HCT116 (cell line): Measurements from ENCODE around the gene GALNT16. TPM values are rescaled to one million over a fixed set of nuclear protein-coding genes. Genes with fewer than 3 reads are reported as not detected.

Experiments used
- ATAC-seq: fragments of 200-7000 bp; cut with Tn5 transposase; 2 replicates; pipeline ENCODE4 v1.9.1; 2020; ENCODE audit warnings: mild to moderate bottlenecking, moderate library complexity
- BruUV-seq: library from RNA; stranded (reverse); fragments of 400-500 nt; replicated peaks from 2 replicates; lab custom pipeline; 2021; lab: Mats Ljungman, UMichigan
- CTCF ChIA-PET: fragments of 300-600 bp; sonication (Branson Sonifier 250); formaldehyde crosslinking; loops from one replicate; lab custom pipeline; 2021; ENCODE audit warnings: antibody characterized with exemption; lab: Charles Lee
- POLR2A ChIA-PET: fragments of 300-600, 350-600 bp; sonication (Branson Sonifier 250); formaldehyde crosslinking; loops from one replicate; lab custom pipeline; 2021; ENCODE audit warnings: antibody characterized with exemption; lab: Charles Lee
- RAD21 ChIA-PET, 2 experiments: fragments of 300-600 bp; sonication (Branson Sonifier 250); formaldehyde crosslinking; loops; one replicate each; lab custom pipeline; 2023; ENCODE audit warnings: low total read pairs in 2 of 2; ENCODE audit not compliant: uncharacterized antibody in 2 of 2, unreplicated experiment in 2 of 2, low non-redundant PET in 1 of 2; lab: Charles Lee
- DNase-seq: peaks from one replicate; pipeline ENCODE4 v3.0.0-alpha.2; 2010; ENCODE audit warnings: low read depth, low spot score
- H2AFZ ChIP-seq: fragments of 200-600 bp; shearing (Covaris generic), sonication (generic); 2 replicates; pipeline ENCODE4 v1.6.1; 2017; ENCODE audit warnings: low read depth, mixed run types, mixed read lengths, antibody characterized with exemption, low read length; ENCODE audit not compliant: poor library complexity, severe bottlenecking
- H3K27ac ChIP-seq: 2 replicates; pipeline ENCODE4 v1.5.1; 2012; ENCODE audit warnings: low read depth, low read length
- H3K27me3 ChIP-seq: fragments of 200-600 bp; sonication (generic); 2 replicates; pipeline ENCODE4 v1.6.1; 2016; ENCODE audit warnings: mixed run types, low read length, mixed read lengths; ENCODE audit not compliant: insufficient read depth
- H3K36me3 ChIP-seq, 2 experiments: fragments of 200-500 bp in 1 of 2; fragments of 200-600 bp in 1 of 2; sonication (Bioruptor generic) in 1 of 2; sonication (generic) in 1 of 2; 2 replicates each; pipeline versions ENCODE4 v1.5.1 to v1.6.1; 2014 to 2016; ENCODE audit warnings: low read length in 2 of 2, inconsistent platforms in 1 of 2, mixed read lengths in 1 of 2, mixed run types in 1 of 2; ENCODE audit not compliant: insufficient read depth in 2 of 2, control insufficient read depth in 1 of 2
- H3K4me1 ChIP-seq, 2 experiments: fragments of 200-600 bp in 1 of 2; sonication (generic) in 1 of 2; 2 replicates each; pipeline versions ENCODE4 v1.5.1 to v1.6.1; 2012 to 2017; ENCODE audit warnings: low read length in 2 of 2, inconsistent platforms in 1 of 2, mild to moderate bottlenecking in 1 of 2, mixed read lengths in 1 of 2, mixed run types in 1 of 2, moderate library complexity in 1 of 2; ENCODE audit not compliant: insufficient read depth in 2 of 2, control insufficient read depth in 1 of 2
- H3K4me2 ChIP-seq: fragments of 200-600 bp; sonication (generic); 2 replicates; pipeline ENCODE4 v1.6.1; 2017; ENCODE audit warnings: mixed run types, low read length, mixed read lengths
- H3K4me3 ChIP-seq, 2 experiments: fragments of 200-600 bp in 1 of 2; sonication (generic) in 1 of 2; replicated peaks in 1 of 2; 2 replicates each; pipeline ENCODE4 v1.5.1; 2011 to 2016; ENCODE audit warnings: low read length in 2 of 2, control low read depth in 1 of 2, low read depth in 1 of 2, mild to moderate bottlenecking in 1 of 2, mixed read lengths in 1 of 2, mixed run types in 1 of 2
- H3K79me2 ChIP-seq: fragments of 200-600 bp; sonication (generic); 2 replicates; pipeline ENCODE4 v1.6.1; 2017; ENCODE audit warnings: mild to moderate bottlenecking, mixed run types, low read length, moderate library complexity, mixed read lengths; ENCODE audit not compliant: insufficient read depth
- H3K9ac ChIP-seq: fragments of 200-600 bp; sonication (generic); 2 replicates; pipeline ENCODE4 v1.6.1; 2016; ENCODE audit warnings: low read length, mixed read lengths
- H3K9me2 ChIP-seq: fragments of 200-600 bp; sonication (generic), shearing (Covaris generic); 2 replicates; pipeline ENCODE4 v1.6.1; 2017; ENCODE audit warnings: mixed run types, mild to moderate bottlenecking, moderate library complexity; ENCODE audit not compliant: insufficient read depth
- H3K9me3 ChIP-seq, 2 experiments: fragments of 200-500 bp in 1 of 2; fragments of 200-600 bp in 1 of 2; sonication (Bioruptor generic) in 1 of 2; sonication (generic) in 1 of 2; 2 replicates each; pipeline ENCODE4 v1.6.1; 2014 to 2017; ENCODE audit warnings: low read length in 2 of 2, mixed read lengths in 2 of 2, inconsistent platforms in 1 of 2, low read depth in 1 of 2, mild to moderate bottlenecking in 1 of 2, mixed run types in 1 of 2, moderate library complexity in 1 of 2; ENCODE audit not compliant: control insufficient read depth in 1 of 2, insufficient read depth in 1 of 2
- H4K20me1 ChIP-seq: fragments of 200-600 bp; sonication (generic), shearing (Covaris generic); 2 replicates; pipeline ENCODE4 v1.6.1; 2017; ENCODE audit warnings: mixed run types, mild to moderate bottlenecking, moderate library complexity; ENCODE audit not compliant: insufficient read depth
- CBX3 ChIP-seq: IDR thresholded peaks from 2 replicates; pipeline ENCODE4 v1.6.1; 2012; ENCODE audit warnings: low read depth
- CEBPB ChIP-seq: IDR thresholded peaks from 2 replicates; pipeline ENCODE4 v1.6.1; 2012; ENCODE audit warnings: low read depth
- CTCF ChIP-seq, 3 experiments: fragments of 200-600 bp in 1 of 3; sonication (generic) in 1 of 3; IDR thresholded peaks in 2 of 3; conservative IDR thresholded peaks in 1 of 3; 2 replicates each; pipeline ENCODE4 v1.5.1; 2012 to 2017; ENCODE audit warnings: low read depth in 2 of 3, low read length in 2 of 3, antibody characterized with exemption in 1 of 3, borderline replicate concordance in 1 of 3, control low read depth in 1 of 3, mild to moderate bottlenecking in 1 of 3, mixed read lengths in 1 of 3, mixed run types in 1 of 3, moderate library complexity in 1 of 3; ENCODE audit not compliant: insufficient read depth in 1 of 3
- ELF1 ChIP-seq: IDR thresholded peaks from 2 replicates; pipeline ENCODE4 v1.6.1; 2012; ENCODE audit warnings: low read depth, borderline replicate concordance
- EZH2 ChIP-seq: fragments of 200-600 bp; sonication (generic); IDR thresholded peaks from 2 replicates; pipeline ENCODE4 v1.6.1; 2017; ENCODE audit warnings: antibody characterized with exemption, mixed run types
- EZH2phosphoT487 ChIP-seq: fragments of 200-600 bp; IDR thresholded peaks from 2 replicates; pipeline ENCODE4 v1.6.1; 2018; ENCODE audit warnings: antibody characterized with exemption, borderline replicate concordance
- POLR2A ChIP-seq: IDR thresholded peaks from 2 replicates; pipeline ENCODE4 v1.7.0; 2011; ENCODE audit warnings: borderline replicate concordance; ENCODE audit not compliant: insufficient read depth, insufficient read length; ENCODE audit errors: extremely low read depth
- REST ChIP-seq: IDR thresholded peaks from 2 replicates; pipeline ENCODE4 v1.6.1; 2012; ENCODE audit warnings: low read depth
- SIN3A ChIP-seq: IDR thresholded peaks from 2 replicates; pipeline ENCODE4 v1.6.1; 2012; ENCODE audit warnings: low read depth
- SP1 ChIP-seq: IDR thresholded peaks from 2 replicates; pipeline ENCODE4 v1.6.1; 2012; ENCODE audit warnings: low read depth
- SRF ChIP-seq: IDR thresholded peaks from 2 replicates; pipeline ENCODE4 v1.6.1; 2012; ENCODE audit warnings: low read depth
- ZBTB33 ChIP-seq: IDR thresholded peaks from 2 replicates; pipeline ENCODE4 v1.6.1; 2011; ENCODE audit warnings: mild to moderate bottlenecking, low read length, moderate library complexity; ENCODE audit not compliant: insufficient replicate concordance; ENCODE audit errors: extremely low read depth
- ZFX ChIP-seq: fragments of 450-650 bp; IDR thresholded peaks from 2 replicates; pipeline ENCODE4 v1.6.1; 2017
- intact Hi-C: fragments of 100-400 bp; cut with micrococcal nuclease; formaldehyde crosslinking; loops from 2 replicates; pipeline ENCODE4 v1.10.0; 2022
- total RNA-seq: library from RNA; stranded (reverse); gene quantifications from one replicate; pipeline ENCODE4 v1.2.1, GENCODE V29; 2021; ENCODE audit not compliant: unreplicated experiment

The GALNT16 gene
- total RNA-seq, 1 experiment from 2014 or later: 0.32 TPM

- no peaks in the 10 kb centered on the region for H3K27me3 ChIP-seq
- no peak overlapping the region for H2AFZ ChIP-seq
- H3K36me3 ChIP-seq: no peaks in the 10 kb centered on the region
- no peaks in the 10 kb centered on the region for H3K9me3 ChIP-seq
- DNase-seq: no peak
- no peak overlapping the region for H3K4me3 ChIP-seq
- no peaks in the 10 kb centered on the region for H4K20me1 ChIP-seq
- intact Hi-C loops: no loop called here
- no peaks in the 10 kb centered on the region for H3K9me2 ChIP-seq
- no peak for ATAC-seq
- POLR2A ChIA-PET: no interaction called here
- no peak overlapping the region for H3K27ac ChIP-seq
- no peak overlapping the region for H3K4me2 ChIP-seq
- CTCF ChIA-PET: no interaction called here
- no peak overlapping the region for H3K9ac ChIP-seq
- TF ChIP-seq EZH2phosphoT487: no peak
- TF ChIP-seq ELF1: no peak
- no peak for TF ChIP-seq CTCF (IDR thresholded peaks at IDR 0.05 in 2 of 3, conservative IDR thresholded peaks at IDR 0.05 in 1 of 3; ENCODE audit: borderline replicate concordance in 1 of 3, insufficient read depth in 1 of 3, low read depth in 2 of 3, low read length in 2 of 3)
- no peak for TF ChIP-seq ZFX
- BruUV-seq: no TSS peak
- no peaks in the 10 kb centered on the region for H3K4me1 ChIP-seq
- RAD21 ChIA-PET: no interaction called here
- no peaks in the 10 kb centered on the region for H3K79me2 ChIP-seq
Observed at GRCh38 chr14:69358966-69359365, 99.0 kb downstream of the GALNT16 start.

GRCh38 chr14:69360438-69361108 lies 100.6 kb downstream of the GALNT16 start:
- no peaks in the 10 kb centered on the region for H3K9me2 ChIP-seq
- intact Hi-C loops: no loop called here
- CTCF ChIA-PET: interaction anchor here (1.2 kb wide), 1 partner anchor 14 kb away, joined by 5 read pairs; no protein-coding TSS in a partner anchor
- no peaks in the 10 kb centered on the region for H4K20me1 ChIP-seq
- no peak overlapping the region for H3K9ac ChIP-seq
- DNase-seq: no peak
- POLR2A ChIA-PET: interaction anchor here (0.7 kb wide), 1 partner anchor 26 kb away, joined by 3 read pairs; no protein-coding TSS in a partner anchor
- no peaks in the 10 kb centered on the region for H3K27me3 ChIP-seq
- no peaks in the 10 kb centered on the region for H3K4me1 ChIP-seq
- RAD21 ChIA-PET: no interaction called here
- no TSS peak for BruUV-seq
- H3K9me3 ChIP-seq: no peaks in the 10 kb centered on the region
- no peak for ATAC-seq
- H3K27ac ChIP-seq: no peak overlapping the region
- H3K4me2 ChIP-seq: no peak overlapping the region
- H3K79me2 ChIP-seq: no peaks in the 10 kb centered on the region
- H3K36me3 ChIP-seq: no peaks in the 10 kb centered on the region
- H3K4me3 ChIP-seq: no peak overlapping the region
- no peak overlapping the region for H2AFZ ChIP-seq
- TF ChIP-seq EZH2 (no peak), ZBTB33 (no peak), REST (no peak), SP1 (no peak), SRF (no peak), CEBPB (no peak), SIN3A (no peak), POLR2A (no peak), CBX3 (no peak)
